Activated T-cell treated with anti-CD3 and anti-CD28 coated beads, Interleukin-2, amount 50 U/mL, for 72 hours (primary cell): ENCODE measurements around the gene CDC20B. TPM values are rescaled to one million over a fixed set of nuclear protein-coding genes. Genes with fewer than 3 reads are reported as not detected.

Source experiments
- ATAC-seq, 2 donors: fragments of 150-1000 bp; cut with Tn5 transposase; replicated peaks in 1 of 2; 2 replicates each; pipeline ENCODE4 v1.10.0; 2021; ENCODE audit warnings: moderate library complexity in 2 of 2, mild to moderate bottlenecking in 1 of 2
- DNase-seq, 2 donors: peaks; one replicate each; pipeline ENCODE4 v3.0.0; 2021 to 2022; ENCODE audit warnings: mixed read lengths in 1 of 2
- H3K27ac Mint-ChIP-seq: one replicate; pipeline ENCODE4 v1.8.0; 2022; ENCODE audit warnings: mild to moderate bottlenecking, moderate library complexity, mixed read lengths
- H3K27me3 Mint-ChIP-seq: one replicate; pipeline ENCODE4 v1.8.0; 2022; ENCODE audit warnings: low read depth, mixed read lengths
- H3K36me3 Mint-ChIP-seq, 2 donors: one replicate each; pipeline ENCODE4 v1.8.0; 2022; ENCODE audit warnings: mixed read lengths in 2 of 2, mild to moderate bottlenecking in 1 of 2; ENCODE audit not compliant: insufficient read depth in 2 of 2
- H3K4me1 Mint-ChIP-seq: one replicate; pipeline ENCODE4 v1.8.0; 2022; ENCODE audit warnings: low read depth, mixed read lengths
- H3K4me3 Mint-ChIP-seq, 2 donors: one replicate each; pipeline ENCODE4 v1.8.0; 2022; ENCODE audit warnings: mild to moderate bottlenecking in 2 of 2, mixed read lengths in 2 of 2, moderate library complexity in 2 of 2
- H3K9me3 Mint-ChIP-seq, 2 donors: one replicate each; pipeline ENCODE4 v1.8.0; 2022; ENCODE audit warnings: mixed read lengths in 2 of 2
- total RNA-seq, 2 donors: library from RNA; stranded (reverse); gene quantifications; one replicate each; pipeline ENCODE4 v1.2.3, GENCODE V29; 2022

The CDC20B gene
- total RNA-seq, 2 donors from 2014 or later = 0.07 to 0.10 TPM

DNA sequence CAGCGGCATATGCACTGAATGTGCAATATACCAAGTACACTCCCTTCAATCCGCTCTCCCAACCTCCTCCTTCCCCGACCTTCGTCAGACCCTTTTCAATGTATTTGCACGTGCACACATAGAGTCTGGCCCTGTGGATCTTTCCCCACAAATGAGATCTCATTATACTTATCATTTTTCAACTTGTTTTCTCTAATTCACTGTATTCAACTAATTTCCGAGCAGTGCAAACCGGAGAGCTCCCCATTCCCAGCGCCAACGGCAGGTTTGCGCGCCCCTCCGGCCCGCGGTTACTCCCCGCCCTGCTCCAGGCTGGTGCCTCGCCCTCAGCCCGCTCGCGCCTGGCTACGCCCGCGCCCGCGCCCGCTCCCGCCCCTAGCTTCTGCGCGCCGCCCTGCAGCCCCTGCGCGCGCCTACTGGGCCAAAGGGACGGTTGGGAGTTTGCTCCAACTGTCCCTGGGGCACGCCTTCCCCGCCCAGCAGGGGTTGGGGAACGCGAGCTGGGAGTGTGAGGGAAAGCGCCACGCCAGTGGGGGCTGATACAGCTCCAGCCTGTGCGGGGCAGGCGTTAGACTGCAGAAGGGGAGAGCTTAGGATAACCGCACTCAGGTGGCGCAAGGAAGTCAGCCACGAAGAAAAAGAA lies 3.3 kb upstream of the CDC20B start:
- Mint-ChIP-seq H3K36me3 (no peaks in the 10 kb centered on the region), H3K9me3 (no peaks in the 10 kb centered on the region), H3K27me3 (peaks cover 92% of the 10 kb centered on the region), H3K27ac (no peak overlapping the region), H3K4me1 (peaks cover 40% of the 10 kb centered on the region), H3K4me3 (peak overlapping the region; percentile 79 to 83)
- DNase-seq = peak; percentile 32 to 42
- ATAC-seq = peak; percentile 45 to 48

DNA sequence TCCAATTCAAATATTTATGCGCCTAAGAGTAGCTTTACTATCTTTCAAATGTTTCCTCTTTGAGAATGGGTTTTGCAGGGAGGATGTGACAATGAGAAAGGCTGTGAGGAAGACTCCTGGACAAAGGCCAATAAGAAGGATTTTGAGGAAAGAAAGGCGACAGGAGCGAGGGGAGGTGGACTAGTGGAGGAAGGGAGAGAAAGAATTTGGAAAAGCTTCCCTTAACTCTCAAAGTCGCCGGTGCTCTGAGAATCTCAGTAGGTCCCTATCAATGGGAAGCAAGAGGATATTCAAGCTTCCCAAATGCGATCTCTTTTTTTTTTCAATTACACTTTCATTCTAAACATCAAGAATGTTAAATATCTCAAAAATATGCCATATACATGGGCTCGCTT lies 2.8 kb upstream of the CDC20B start:
- Mint-ChIP-seq H3K36me3 (no peaks in the 10 kb centered on the region), H3K27ac (no peak overlapping the region), H3K27me3 (peaks cover 92% of the 10 kb centered on the region), H3K4me3 (peak overlapping the region; percentile 79 to 83), H3K9me3 (no peaks in the 10 kb centered on the region), H3K4me1 (peaks cover 40% of the 10 kb centered on the region)
- no peak for DNase-seq
- ATAC-seq = no peak

DNA sequence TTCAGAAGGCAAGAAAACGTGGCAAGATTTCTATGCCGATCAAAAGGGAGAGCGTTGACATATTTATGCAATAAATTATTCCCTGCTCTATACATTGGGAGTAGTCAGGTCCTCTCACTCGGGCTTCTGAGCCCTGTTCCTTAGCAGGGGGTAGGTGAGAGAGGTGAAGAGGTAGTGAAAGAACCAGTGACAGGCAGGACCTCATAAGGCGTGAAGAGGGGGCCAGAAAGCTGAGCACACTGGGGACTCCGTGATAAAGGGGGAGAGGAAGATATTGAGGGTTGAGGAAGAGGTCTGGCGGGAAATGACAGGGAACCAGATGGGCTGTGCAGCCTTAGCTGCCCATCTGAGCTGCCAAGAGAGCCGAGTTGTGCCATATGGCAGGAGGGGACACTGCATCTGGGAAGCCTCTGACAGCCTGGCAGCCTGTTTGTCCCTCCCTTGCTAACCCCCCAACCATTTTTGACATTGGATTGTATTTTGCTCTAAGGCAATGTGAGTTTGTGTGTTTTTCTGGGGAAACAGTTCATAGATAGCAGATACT lies 782 bp upstream of the CDC20B start:
- Mint-ChIP-seq H3K27ac (no peak overlapping the region), H3K27me3 (peaks cover 80% of the 10 kb centered on the region), H3K4me1 (peaks cover 46% of the 10 kb centered on the region), H3K4me3 (peak overlapping the region; percentile 81 to 87), H3K9me3 (no peaks in the 10 kb centered on the region), H3K36me3 (no peaks in the 10 kb centered on the region)
- ATAC-seq (peak; percentile 2 to 6), DNase-seq (peak in 1 of 2 donors; percentile 6)

DNA sequence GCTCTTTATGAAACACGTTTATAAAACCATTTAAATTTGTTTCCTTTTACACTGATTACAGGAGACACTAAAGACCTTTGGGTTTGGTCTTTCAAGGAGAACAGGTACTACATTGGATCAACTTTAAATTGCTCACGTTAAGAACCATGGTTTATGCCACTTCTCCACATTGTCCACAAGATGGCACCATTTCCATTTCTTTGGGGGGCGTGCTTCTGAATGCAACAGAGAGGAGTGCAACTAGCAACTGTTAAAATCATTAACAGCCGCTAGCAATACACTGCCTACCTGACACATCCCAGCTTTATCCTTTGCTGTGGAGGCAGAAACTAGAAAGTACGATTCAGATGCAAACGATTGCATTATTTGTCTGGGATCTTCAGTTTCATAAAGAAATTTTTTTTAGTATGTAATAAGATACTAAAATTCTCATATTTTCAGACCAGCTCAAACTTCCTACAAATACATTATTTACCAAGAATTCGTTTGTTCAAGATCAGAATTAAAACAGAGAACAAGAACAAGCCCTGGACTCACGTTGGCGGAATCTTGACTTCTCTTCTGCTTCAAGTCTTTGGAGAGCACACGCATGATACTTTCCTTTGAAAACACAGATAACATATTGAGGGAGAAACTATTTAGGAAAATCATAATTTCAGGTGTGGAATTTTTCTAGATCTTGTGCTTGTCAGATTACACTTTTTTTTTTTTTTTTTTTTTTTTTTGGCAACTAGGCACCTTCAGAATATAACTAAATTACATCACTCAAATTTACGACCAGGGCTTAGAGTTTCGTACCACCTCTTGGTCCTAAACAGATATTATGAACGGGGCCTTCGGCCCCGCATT lies 702 bp downstream of the CDC20B start:
- H3K27me3 Mint-ChIP-seq = peaks cover 78% of the 10 kb centered on the region
- peaks cover 46% of the 10 kb centered on the region for H3K4me1 Mint-ChIP-seq
- H3K36me3 Mint-ChIP-seq = no peaks in the 10 kb centered on the region
- no peaks in the 10 kb centered on the region for H3K9me3 Mint-ChIP-seq
- H3K27ac Mint-ChIP-seq = no peak overlapping the region
- peak; percentile 57 to 69 for DNase-seq
- H3K4me3 Mint-ChIP-seq = peak overlapping the region; percentile 84 to 94
- ATAC-seq = peak; percentile 60 to 62

DNA sequence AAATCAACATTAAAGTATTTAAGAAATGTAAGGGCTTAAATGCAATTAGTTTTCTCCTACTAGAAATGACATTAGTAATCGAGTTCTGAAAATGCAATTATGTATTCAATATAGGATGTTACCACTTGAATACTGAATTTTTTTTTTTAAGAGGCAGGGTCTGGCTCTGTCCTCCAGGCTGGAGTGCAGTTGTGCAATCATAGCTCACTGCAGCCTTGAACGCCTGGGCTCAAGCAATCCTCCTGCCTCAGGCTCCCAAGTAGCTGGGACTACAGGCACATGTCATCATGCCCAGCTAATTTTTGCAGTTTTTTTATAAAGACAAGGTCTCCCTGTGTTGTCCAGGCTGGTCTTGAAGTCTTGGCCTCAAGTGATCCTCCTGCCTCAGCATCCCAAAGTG lies 1.5 kb downstream of the CDC20B start:
- ATAC-seq = no peak
- Mint-ChIP-seq H3K4me1 (peaks cover 41% of the 10 kb centered on the region), H3K27ac (no peak overlapping the region), H3K36me3 (no peaks in the 10 kb centered on the region), H3K9me3 (no peaks in the 10 kb centered on the region), H3K4me3 (no peak overlapping the region), H3K27me3 (peaks cover 77% of the 10 kb centered on the region)
- DNase-seq = no peak

DNA sequence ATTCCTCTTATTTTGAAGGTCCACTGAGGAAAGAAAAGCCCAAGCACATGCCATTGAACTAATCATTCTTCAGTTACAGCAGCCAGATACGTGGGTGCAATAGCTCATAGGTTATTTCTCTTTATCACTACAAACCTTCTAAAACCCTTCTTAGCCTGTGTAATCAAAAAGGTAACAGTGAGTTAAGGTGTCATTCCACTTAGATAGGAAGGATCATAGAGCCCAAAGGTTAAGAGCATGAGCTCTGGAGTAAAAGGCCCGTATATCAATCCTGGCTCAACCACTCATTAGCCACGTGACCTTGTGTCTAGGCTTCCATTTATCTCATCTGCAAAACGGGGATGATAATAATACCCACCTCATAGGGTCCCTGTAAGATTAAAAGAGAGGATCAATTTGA lies 10.3 kb downstream of the CDC20B start:
- Mint-ChIP-seq H3K4me3 (no peak overlapping the region), H3K27me3 (peaks cover 67% of the 10 kb centered on the region), H3K4me1 (peaks cover 5% of the 10 kb centered on the region), H3K36me3 (no peaks in the 10 kb centered on the region), H3K9me3 (no peaks in the 10 kb centered on the region), H3K27ac (no peak overlapping the region)
- ATAC-seq = no peak
- DNase-seq = no peak

DNA sequence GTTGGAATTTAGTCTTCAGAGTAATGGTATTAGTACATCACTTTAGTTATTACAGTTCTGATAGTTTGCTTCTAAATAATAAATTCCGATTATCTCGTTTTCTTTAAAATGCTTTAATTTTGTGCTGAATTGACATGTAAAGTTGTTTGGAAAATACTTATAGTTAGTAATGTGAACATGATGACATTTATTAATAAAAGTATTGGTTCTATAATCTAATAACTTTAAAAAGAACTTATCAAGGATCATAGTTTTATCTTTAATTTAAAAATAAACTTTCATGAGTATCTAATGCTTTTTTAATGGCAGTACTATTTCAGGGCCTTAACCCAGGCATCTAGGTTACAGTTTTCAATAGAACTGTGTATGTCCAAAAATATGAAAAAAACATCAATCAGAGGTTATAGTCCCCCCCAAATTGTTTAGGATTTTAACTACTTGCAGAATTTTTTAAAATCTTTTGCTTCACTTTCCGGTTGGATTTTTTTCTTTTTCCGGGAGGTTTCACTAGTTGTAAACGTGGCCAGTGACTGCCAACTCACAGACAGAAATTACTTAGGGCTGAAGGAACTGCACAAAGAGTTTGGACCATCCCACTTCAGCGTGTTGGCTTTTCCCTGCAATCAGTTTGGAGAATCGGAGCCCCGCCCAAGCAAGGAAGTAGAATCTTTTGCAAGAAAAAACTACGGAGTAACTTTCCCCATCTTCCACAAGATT lies 12.3 kb downstream of the CDC20B start:
- H3K9me3 Mint-ChIP-seq = no peaks in the 10 kb centered on the region
- no peak overlapping the region for H3K27ac Mint-ChIP-seq
- H3K4me3 Mint-ChIP-seq = no peak overlapping the region
- DNase-seq (no peak), ATAC-seq (no peak)
- H3K36me3 Mint-ChIP-seq = no peaks in the 10 kb centered on the region
- peaks cover 56% of the 10 kb centered on the region for H3K27me3 Mint-ChIP-seq
- peaks cover 5% of the 10 kb centered on the region for H3K4me1 Mint-ChIP-seq

DNA sequence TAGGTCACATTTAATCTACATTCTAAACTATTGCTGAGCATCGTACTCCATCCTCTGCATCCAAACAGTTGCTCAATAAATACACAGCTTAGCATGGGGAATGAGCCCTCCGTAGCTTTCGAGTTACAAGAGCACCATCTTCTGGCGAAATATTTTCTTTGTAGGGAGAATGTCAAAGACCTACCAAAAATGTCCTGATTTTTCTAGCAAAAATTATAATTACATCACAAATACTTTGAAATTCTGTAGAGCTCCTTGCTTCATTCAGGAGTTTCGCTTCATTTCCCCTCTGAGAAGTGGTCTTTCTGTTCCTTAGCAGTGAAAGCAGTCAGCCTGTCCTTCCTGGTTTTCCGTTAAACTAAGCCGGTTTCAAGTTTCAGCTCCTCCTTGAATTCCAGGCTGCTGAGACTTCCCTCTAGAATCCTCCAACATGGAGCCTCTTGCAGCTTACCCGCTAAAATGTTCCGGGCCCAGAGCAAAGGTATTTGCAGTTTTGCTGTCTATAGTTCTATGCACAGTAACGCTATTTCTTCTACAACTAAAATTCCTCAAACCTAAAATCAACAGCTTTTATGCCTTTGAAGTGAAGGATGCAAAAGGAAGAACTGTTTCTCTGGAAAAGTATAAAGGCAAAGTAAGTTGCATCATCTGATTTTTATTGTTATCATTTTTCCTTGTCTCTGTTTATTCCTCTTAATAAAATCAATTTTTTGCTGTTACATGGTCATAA lies 13.0 kb downstream of the CDC20B start, which contains the start of gene GPX8:
TSS of gene GPX8 (plus strand) at position 409 of the 730 bp plus-strand sequence. CDS start at position 431, 22 bp downstream.
- ATAC-seq (peak; percentile 60 to 63), DNase-seq (peak in 1 of 2 donors; percentile 44)
- H3K4me1 Mint-ChIP-seq = peaks cover 5% of the 10 kb centered on the region
- no peaks in the 10 kb centered on the region for H3K36me3 Mint-ChIP-seq
- no peak within 1 kb of the TSS for H3K27ac Mint-ChIP-seq
- H3K27me3 Mint-ChIP-seq = peaks cover 56% of the 10 kb centered on the region
- H3K9me3 Mint-ChIP-seq = no peaks in the 10 kb centered on the region
- H3K4me3 Mint-ChIP-seq = no peak within 1 kb of the TSS

DNA sequence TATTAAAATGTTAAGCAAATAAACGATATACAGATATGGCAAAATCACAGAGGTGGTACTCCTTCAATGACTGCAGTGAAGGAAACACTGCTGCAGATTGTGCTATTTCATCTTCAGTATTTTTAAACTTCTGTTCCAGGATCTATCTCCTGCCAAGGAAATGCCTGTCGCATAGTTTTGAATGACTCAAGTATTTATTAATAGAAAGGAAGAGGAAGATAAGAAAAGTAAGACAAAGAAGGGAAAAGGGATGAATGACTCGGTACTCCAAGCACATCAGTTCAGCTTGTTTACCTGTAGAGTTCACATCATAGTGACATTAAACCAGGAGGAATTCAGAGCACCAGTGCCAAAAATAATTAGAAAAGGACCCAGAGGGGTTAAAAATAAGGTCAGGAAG lies 18.1 kb downstream of the CDC20B start:
- DNase-seq = no peak
- Mint-ChIP-seq H3K27me3 (peaks cover 53% of the 10 kb centered on the region), H3K4me3 (no peak overlapping the region), H3K36me3 (no peaks in the 10 kb centered on the region), H3K4me1 (peaks cover 3% of the 10 kb centered on the region), H3K27ac (no peak overlapping the region), H3K9me3 (no peaks in the 10 kb centered on the region)
- no peak for ATAC-seq

DNA sequence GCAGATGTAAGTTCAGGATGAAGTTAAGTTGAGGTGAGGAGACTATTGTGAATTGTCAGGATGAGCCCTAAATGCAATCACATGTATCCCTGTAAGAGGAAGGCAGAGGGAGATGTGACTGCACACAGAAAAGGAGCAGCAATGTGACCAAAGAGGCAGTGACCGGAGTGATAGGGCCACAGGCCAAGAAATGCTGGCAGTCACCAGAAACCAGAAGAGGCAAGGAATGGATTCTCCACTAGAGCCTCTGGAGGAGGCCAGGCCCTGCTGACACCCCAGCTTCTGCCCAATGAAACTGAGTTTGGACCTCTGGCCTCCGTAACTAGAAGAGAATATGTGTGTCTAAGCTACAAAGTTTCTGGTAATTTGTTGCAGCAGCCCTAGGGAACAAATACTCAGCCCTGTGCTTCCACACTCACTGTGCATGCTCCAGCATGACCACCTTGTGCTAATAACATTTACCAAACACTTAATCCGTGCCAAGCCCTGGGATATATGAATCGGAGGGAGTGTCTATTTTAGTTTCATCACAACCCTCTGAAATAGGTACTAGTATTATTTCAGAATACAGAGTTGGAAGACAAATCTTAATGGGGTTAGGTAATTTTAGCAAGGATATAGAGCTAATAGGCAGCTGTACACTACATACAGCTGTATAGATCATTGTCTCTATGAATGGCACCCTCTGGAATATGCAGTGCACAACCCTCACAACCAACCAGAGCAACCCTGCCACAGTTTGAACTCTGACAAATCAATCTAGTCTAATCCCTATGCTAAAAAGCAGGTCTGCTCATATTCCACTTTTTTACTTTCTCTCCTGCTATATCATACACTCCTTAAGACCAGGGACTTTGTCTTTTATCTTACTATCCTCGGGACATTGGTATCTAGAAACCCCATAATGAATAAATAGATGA lies 20.8 kb downstream of the CDC20B start:
- no peak for ATAC-seq
- no peak for DNase-seq
- Mint-ChIP-seq H3K9me3 (no peaks in the 10 kb centered on the region), H3K4me3 (no peak overlapping the region), H3K36me3 (no peaks in the 10 kb centered on the region), H3K27me3 (peaks cover 47% of the 10 kb centered on the region), H3K4me1 (no peaks in the 10 kb centered on the region), H3K27ac (no peak overlapping the region)

DNA sequence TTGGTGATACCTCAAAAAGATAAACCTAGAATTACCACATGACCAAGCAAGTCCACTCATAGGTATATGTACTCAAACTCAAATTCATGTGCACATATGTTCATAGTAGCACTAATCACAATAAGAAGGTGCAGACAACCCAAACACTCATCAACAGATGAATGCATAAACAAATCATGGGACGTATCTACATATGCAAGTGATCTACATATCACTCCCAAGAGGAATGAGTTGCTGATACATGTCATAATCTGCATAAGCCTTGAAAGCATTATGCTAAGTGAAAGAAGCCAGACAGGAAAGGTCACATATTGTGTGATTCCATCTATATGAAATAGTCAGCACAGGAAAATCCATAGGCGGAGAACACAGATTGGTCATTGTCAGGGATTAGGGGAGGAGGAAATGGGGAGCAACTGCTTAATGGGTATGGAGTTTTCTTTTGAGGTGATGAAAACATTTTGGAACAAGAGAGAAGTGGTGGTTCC lies 23.6 kb downstream of the CDC20B start:
- ATAC-seq = no peak
- no peak for DNase-seq
- no peaks in the 10 kb centered on the region for H3K9me3 Mint-ChIP-seq
- peaks cover 13% of the 10 kb centered on the region for H3K4me1 Mint-ChIP-seq
- H3K4me3 Mint-ChIP-seq = no peak overlapping the region
- no peak overlapping the region for H3K27ac Mint-ChIP-seq
- H3K27me3 Mint-ChIP-seq = peaks cover 47% of the 10 kb centered on the region
- no peaks in the 10 kb centered on the region for H3K36me3 Mint-ChIP-seq
